GM06990 (cell line): ENCODE results near the gene AKAP13.
A peak's percentile ranks its signal among the peaks of the same experiment; 100 is the strongest.

Experiments used
- DNase-seq: peaks from one replicate; pipeline ENCODE4 v3.0.0-alpha.2; 2011; ENCODE audit not compliant: insufficient read length; ENCODE audit errors: extremely low read depth
- H3K27me3 ChIP-seq: replicated peaks from 2 replicates; pipeline ENCODE4 v1.6.0; 2011; ENCODE audit warnings: low read length; ENCODE audit not compliant: control insufficient read depth, insufficient read depth
- H3K36me3 ChIP-seq: 2 replicates; pipeline ENCODE4 v1.5.1; 2011; ENCODE audit warnings: low read length; ENCODE audit not compliant: control insufficient read depth, insufficient read depth
- H3K4me3 ChIP-seq: replicated peaks from 2 replicates; pipeline ENCODE4 v1.5.1; 2011; ENCODE audit warnings: low read depth, mild to moderate bottlenecking, control low read depth, low read length
- TF ChIP-seq, protein P1 (sequence below): IDR thresholded peaks from 2 replicates; pipeline ENCODE4 v1.5.1; 2011; ENCODE audit warnings: low read length, control low read depth, mild to moderate bottlenecking, inconsistent platforms; ENCODE audit not compliant: insufficient read depth, poor library complexity, severe bottlenecking

Gene AKAP13

DNA sequence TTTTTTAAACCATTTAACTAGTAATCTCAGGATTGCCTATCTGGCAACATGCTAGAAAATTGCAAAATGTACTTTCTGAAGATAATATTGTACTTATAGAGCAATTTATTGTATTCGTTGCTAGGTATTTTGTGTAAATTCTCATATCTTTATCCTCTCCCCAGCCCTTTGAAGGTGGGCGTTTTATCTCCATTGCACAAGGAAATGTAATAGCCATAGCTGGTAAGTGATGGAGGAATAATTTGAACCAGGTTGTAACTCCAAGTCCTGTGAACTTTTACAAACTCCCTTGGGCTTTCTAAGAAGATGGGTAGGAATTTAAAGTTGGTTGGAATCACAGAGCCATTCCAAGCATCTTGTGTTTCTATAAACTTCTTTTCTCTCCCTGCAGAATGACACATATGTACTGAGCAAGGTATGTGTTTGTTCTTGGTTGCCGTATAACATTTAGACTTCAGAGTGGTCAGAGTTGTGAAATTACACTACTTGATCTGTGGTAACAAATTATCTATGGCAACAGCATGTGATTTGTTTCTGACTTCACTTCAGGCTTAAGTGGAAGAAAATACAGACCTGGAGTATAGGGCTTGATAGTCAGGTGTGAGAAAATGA, 170.9 kb downstream of the AKAP13 start:
- no peaks in the 10 kb centered on the region for H3K27me3 ChIP-seq
- H3K4me3 ChIP-seq, result no peak overlapping the region
- DNase-seq, result no peak
- H3K36me3 ChIP-seq, result peaks cover 2% of the 10 kb centered on the region; the same call in 1 of the 2 replicates
- TF ChIP-seq, protein P1, sequence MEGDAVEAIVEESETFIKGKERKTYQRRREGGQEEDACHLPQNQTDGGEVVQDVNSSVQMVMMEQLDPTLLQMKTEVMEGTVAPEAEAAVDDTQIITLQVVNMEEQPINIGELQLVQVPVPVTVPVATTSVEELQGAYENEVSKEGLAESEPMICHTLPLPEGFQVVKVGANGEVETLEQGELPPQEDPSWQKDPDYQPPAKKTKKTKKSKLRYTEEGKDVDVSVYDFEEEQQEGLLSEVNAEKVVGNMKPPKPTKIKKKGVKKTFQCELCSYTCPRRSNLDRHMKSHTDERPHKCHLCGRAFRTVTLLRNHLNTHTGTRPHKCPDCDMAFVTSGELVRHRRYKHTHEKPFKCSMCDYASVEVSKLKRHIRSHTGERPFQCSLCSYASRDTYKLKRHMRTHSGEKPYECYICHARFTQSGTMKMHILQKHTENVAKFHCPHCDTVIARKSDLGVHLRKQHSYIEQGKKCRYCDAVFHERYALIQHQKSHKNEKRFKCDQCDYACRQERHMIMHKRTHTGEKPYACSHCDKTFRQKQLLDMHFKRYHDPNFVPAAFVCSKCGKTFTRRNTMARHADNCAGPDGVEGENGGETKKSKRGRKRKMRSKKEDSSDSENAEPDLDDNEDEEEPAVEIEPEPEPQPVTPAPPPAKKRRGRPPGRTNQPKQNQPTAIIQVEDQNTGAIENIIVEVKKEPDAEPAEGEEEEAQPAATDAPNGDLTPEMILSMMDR, result no peak

DNA sequence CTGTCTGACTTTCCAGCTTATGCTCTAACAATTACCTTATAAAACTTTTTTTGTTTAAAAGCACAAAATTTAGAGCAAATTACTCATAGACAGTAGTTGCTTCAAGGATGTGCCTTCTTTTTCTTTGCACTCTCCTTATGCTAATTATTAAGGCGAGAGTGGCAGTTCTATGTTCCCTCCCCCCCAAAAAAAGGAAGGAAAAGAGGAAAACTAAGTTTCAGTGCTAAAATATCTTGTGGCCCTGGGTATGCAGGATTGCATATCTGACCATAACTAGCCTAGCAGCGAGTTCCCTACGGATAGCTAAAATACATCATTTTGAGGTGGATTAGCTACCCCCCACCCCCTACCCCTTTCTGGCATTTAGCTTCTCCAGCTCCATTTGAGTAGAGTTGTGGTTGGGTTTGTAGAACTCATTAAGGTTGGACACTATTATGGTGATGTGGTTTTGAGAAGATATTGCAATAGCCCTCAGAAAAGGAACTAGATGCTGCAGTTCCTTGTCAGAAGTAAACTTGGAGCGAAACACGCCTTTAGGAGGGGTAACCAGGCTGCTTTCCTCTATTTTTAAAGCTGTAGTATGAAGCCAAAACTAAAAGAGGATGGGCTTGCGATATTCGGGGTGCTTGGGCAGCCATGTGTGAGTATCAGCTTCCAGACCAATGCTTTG, 174.6 kb downstream of the AKAP13 start:
- Histone ChIP-seq H3K4me3 (no peak overlapping the region; the same call in 1 of the 2 replicates), H3K27me3 (no peaks in the 10 kb centered on the region), H3K36me3 (peaks cover 4% of the 10 kb centered on the region)
- TF ChIP-seq, protein P1, result no peak
- peak; percentile 13 for DNase-seq

DNA sequence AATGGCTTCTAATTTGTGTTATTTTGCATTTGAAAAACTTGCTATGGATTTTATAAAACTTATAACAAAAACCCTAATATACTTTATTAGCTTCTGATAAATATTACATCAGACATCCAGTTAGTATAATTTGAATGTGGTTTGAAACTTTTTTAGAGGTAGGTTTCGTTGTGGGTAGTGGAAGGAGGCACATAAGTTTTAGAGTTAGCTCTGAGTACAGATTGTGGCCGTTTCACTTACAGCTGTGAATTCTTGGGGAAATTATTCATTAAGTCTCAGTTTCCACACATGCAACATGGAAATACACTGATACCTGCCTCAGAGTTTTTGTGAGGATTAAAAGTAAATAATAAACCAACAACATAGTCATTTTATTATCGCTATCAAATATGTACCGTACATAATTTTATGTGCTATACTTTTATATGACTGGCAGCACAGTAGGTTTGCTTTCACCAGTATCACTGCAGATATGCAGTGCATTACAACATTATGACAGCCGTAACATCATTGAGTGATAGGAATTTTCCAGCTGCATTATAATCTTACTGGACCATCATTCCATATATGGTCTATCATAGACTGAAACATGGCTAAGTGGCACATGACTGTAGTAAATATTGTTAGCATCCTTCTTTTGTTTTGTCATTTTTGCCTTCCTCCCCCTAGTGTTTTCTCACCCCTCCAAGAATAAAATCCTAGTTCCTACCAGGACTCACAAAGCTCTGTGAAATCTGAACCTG, 175.6 kb downstream of the AKAP13 start:
- no peak for DNase-seq
- H3K4me3 ChIP-seq, result no peak overlapping the region
- H3K27me3 ChIP-seq, result no peaks in the 10 kb centered on the region
- TF ChIP-seq, protein P1, result no peak
- peaks cover 4% of the 10 kb centered on the region for H3K36me3 ChIP-seq

DNA sequence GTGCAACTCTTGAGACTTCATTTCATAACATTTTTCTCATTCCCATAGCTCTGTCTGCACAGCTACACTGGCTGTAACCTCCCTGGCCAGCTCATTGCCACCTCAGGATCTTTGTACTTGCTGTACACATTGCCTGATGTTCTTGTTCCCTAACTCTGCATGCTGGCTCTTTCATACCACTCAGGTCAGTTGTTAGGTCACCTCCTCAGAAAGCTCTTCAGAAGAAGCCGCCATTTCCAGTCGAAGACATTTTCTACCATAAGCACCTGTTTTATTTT, 176.2 kb downstream of the AKAP13 start:
- no peaks in the 10 kb centered on the region for H3K27me3 ChIP-seq
- H3K4me3 ChIP-seq, result no peak overlapping the region
- peaks cover 4% of the 10 kb centered on the region for H3K36me3 ChIP-seq
- TF ChIP-seq, protein P1, result no peak
- DNase-seq, result no peak

DNA sequence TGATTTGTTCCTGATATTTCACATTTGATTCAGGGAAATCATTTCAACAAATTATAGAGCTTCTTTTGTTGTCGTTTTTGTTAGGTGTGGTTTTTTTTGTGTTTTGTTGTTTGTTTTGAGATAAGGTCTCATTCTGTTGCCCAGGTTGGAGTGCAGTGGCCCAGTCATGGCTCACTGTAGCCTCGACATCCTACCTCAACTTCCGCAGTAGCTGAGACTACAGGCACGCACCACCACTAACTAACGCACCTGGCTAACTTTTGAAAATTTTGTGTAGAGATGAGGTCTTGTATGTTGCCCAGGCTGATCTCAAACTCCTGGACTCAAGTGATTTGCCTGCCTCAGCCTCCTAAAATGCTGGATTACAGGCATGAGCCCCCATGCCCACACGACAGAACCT, 177.0 kb downstream of the AKAP13 start:
- no peaks in the 10 kb centered on the region for H3K27me3 ChIP-seq
- H3K36me3 ChIP-seq, result peaks cover 4% of the 10 kb centered on the region
- no peak overlapping the region for H3K4me3 ChIP-seq
- TF ChIP-seq, protein P1, result no peak
- no peak for DNase-seq
